Loucy (cell line): ENCODE data around the gene YWHAE.
"Not testable (repeated sequence)": the region's sequence is repeated elsewhere in the genome, so short reads cannot be mapped to it uniquely, and the experiment has no call there.

Experiments used
- H2AFZ ChIP-seq: fragments of 200-600 bp; sonication (generic); 2 replicates; pipeline ENCODE4 v1.6.0; 2016; ENCODE audit warnings: antibody characterized with exemption, mild to moderate bottlenecking, low read length, moderate library complexity
- H3F3A ChIP-seq: fragments of 200-600 bp; 2 replicates; pipeline ENCODE4 v1.6.0; 2016; ENCODE audit warnings: antibody characterized with exemption, low read depth, mild to moderate bottlenecking
- H3K27me3 ChIP-seq: fragments of 200-600 bp; sonication (generic); 2 replicates; pipeline ENCODE4 v1.6.1; 2014; ENCODE audit warnings: low read length, mild to moderate bottlenecking; ENCODE audit not compliant: insufficient read depth, poor library complexity, severe bottlenecking
- H3K36me3 ChIP-seq: fragments of 200-600 bp; sonication (generic); 2 replicates; pipeline ENCODE4 v1.6.1; 2016; ENCODE audit warnings: low read length; ENCODE audit not compliant: insufficient read depth
- H3K4me1 ChIP-seq: fragments of 200-600 bp; sonication (generic); 2 replicates; pipeline ENCODE4 v1.5.1; 2014; ENCODE audit warnings: low read length, mild to moderate bottlenecking; ENCODE audit not compliant: insufficient read depth, poor library complexity, severe bottlenecking
- H3K4me2 ChIP-seq: fragments of 200-600 bp; sonication (generic); 2 replicates; pipeline ENCODE4 v1.6.0; 2014; ENCODE audit warnings: antibody characterized with exemption, low read length, low read depth, mild to moderate bottlenecking; ENCODE audit not compliant: poor library complexity, severe bottlenecking
- H3K4me3 ChIP-seq: fragments of 200-600 bp; sonication (generic); 2 replicates; pipeline ENCODE4 v1.5.1; 2014; ENCODE audit warnings: low read length, mild to moderate bottlenecking, mixed read lengths; ENCODE audit not compliant: poor library complexity, severe bottlenecking
- H3K79me2 ChIP-seq: fragments of 200-600 bp; sonication (generic); 2 replicates; pipeline ENCODE4 v1.6.1; 2014; ENCODE audit warnings: low read length; ENCODE audit not compliant: insufficient read depth
- H3K9ac ChIP-seq: fragments of 200-600 bp; sonication (generic); 2 replicates; pipeline ENCODE4 v1.6.0; 2014; ENCODE audit warnings: mild to moderate bottlenecking, low read depth, low read length, moderate library complexity; ENCODE audit not compliant: poor library complexity, severe bottlenecking
- H3K9me2 ChIP-seq: fragments of 200-600 bp; sonication (generic); replicated peaks from 2 replicates; pipeline ENCODE4 v1.6.1; 2016; ENCODE audit warnings: low read depth, low read length, mixed read lengths
- H3K9me3 ChIP-seq: fragments of 200-600 bp; sonication (generic); 2 replicates; pipeline ENCODE4 v1.6.1; 2014; ENCODE audit warnings: mild to moderate bottlenecking, antibody characterized with exemption, low read length, low read depth; ENCODE audit not compliant: insufficient read depth
- H4K20me1 ChIP-seq: fragments of 200-600 bp; sonication (generic); 2 replicates; pipeline ENCODE4 v1.6.0; 2014; ENCODE audit warnings: antibody characterized with exemption, low read length, mild to moderate bottlenecking; ENCODE audit not compliant: insufficient read depth, poor library complexity, severe bottlenecking
- CTCF ChIP-seq: fragments of 200-600 bp; sonication (generic); conservative IDR thresholded peaks from 2 replicates; pipeline ENCODE4 v1.5.1; 2014; ENCODE audit warnings: mild to moderate bottlenecking, antibody characterized with exemption, low read length
- EZH2phosphoT487 ChIP-seq: fragments of 200-600 bp; IDR thresholded peaks from 2 replicates; pipeline ENCODE4 v1.6.1; 2018; ENCODE audit warnings: antibody characterized with exemption, mild to moderate bottlenecking, moderate library complexity, borderline replicate concordance

Gene YWHAE

GRCh38 chr17:1420163-1420562, 20.1 kb upstream of the YWHAE start:
- H3K9me2 ChIP-seq = no peaks in the 10 kb centered on the region
- no peaks in the 10 kb centered on the region for H3F3A ChIP-seq
- no peak overlapping the region for H3K4me2 ChIP-seq
- H3K9me3 ChIP-seq = no peaks in the 10 kb centered on the region
- peaks cover 17% of the 10 kb centered on the region; the same call in 1 of the 2 replicates for H3K36me3 ChIP-seq
- no peaks in the 10 kb centered on the region for H3K4me1 ChIP-seq
- H3K79me2 ChIP-seq = no peaks in the 10 kb centered on the region
- H2AFZ ChIP-seq = no peak overlapping the region
- TF ChIP-seq EZH2phosphoT487 = no peak
- TF ChIP-seq CTCF = no peak
- no peaks in the 10 kb centered on the region for H4K20me1 ChIP-seq
- H3K9ac ChIP-seq = no peak overlapping the region
- no peaks in the 10 kb centered on the region for H3K27me3 ChIP-seq
- H3K4me3 ChIP-seq = no peak overlapping the region

GRCh38 chr17:1418476-1418875, 18.5 kb upstream of the YWHAE start:
- H2AFZ ChIP-seq, H3K9ac ChIP-seq, H3K79me2 ChIP-seq, H4K20me1 ChIP-seq, H3K27me3 ChIP-seq, H3K4me1 ChIP-seq, H3K4me2 ChIP-seq, H3K4me3 ChIP-seq, H3F3A ChIP-seq, H3K9me2 ChIP-seq, H3K9me3 ChIP-seq: not testable (repeated sequence)
- peaks cover 13% of the 10 kb centered on the region; the same call in 1 of the 2 replicates for H3K36me3 ChIP-seq

GRCh38 chr17:1416414-1416813, 16.4 kb upstream of the YWHAE start:
- TF ChIP-seq EZH2phosphoT487 (no peak), CTCF (no peak)
- Histone ChIP-seq H2AFZ (no peak overlapping the region), H3F3A (no peaks in the 10 kb centered on the region), H3K36me3 (no peaks in the 10 kb centered on the region; the same call in 1 of the 2 replicates), H3K9me3 (no peaks in the 10 kb centered on the region), H3K27me3 (no peaks in the 10 kb centered on the region), H3K9ac (no peak overlapping the region), H3K9me2 (no peaks in the 10 kb centered on the region), H3K4me3 (no peak overlapping the region), H3K4me1 (peaks cover 4% of the 10 kb centered on the region), H3K79me2 (no peaks in the 10 kb centered on the region), H3K4me2 (no peak overlapping the region), H4K20me1 (no peaks in the 10 kb centered on the region)

DNA sequence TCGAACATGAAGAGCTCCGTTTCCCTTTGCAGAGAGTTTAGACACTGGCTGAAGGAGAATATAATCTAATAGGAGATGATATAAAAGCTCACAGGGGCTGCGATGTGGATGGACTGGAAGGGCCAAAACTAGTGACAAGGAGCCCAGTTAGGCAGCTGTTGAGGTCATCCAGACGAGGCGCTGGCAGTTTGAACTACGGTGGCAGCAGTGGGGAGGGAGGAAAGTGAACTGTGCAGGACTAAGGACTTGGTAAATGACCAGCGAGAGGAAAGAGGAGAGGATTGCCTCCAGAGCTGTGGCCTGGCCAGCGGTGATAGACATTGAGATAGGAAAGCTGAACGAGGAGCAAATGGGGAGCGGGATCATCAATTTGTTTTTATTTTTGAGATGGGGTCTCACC, 14.6 kb upstream of the YWHAE start:
- Histone ChIP-seq H3K79me2 (no peaks in the 10 kb centered on the region), H4K20me1 (no peaks in the 10 kb centered on the region), H3K27me3 (no peaks in the 10 kb centered on the region), H3K36me3 (no peaks in the 10 kb centered on the region), H2AFZ (no peak overlapping the region), H3K9me3 (no peaks in the 10 kb centered on the region), H3K4me3 (no peak overlapping the region), H3K4me1 (peaks cover 4% of the 10 kb centered on the region), H3K9me2 (no peaks in the 10 kb centered on the region), H3K9ac (no peak overlapping the region), H3F3A (no peaks in the 10 kb centered on the region), H3K4me2 (no peak overlapping the region)
- TF ChIP-seq CTCF (no peak), EZH2phosphoT487 (no peak)
